NCI-H2029 treated with DMSO at 0.1 percent for 48 hours (cell line): ENCODE measurements around the gene EFCAB8.
"Not testable (repeated sequence)": the region's sequence is repeated elsewhere in the genome, so short reads cannot be mapped to it uniquely, and the experiment has no call there.

ENCODE experiments used
- DNase-seq: peaks from one replicate; lab custom pipeline; 2025; lab: John Stamatoyannopoulos, UW

The EFCAB8 gene

GRCh38 chr20:32972181-32973076, 113.7 kb downstream of the EFCAB8 start:
- no peak for DNase-seq

- no peak for DNase-seq
These were observed 114.5 kb downstream of the EFCAB8 start for GRCh38 chr20:32973077-32973717.

GRCh38 chr20:32974204-32975064, 115.7 kb downstream of the EFCAB8 start:
- DNase-seq, result not testable (repeated sequence)

GRCh38 chr20:32975121-32975520, 116.4 kb downstream of the EFCAB8 start:
- DNase-seq, result not testable (repeated sequence)

- no peak for DNase-seq
These were observed 117.3 kb downstream of the EFCAB8 start for GRCh38 chr20:32975698-32976674.

- no peak for DNase-seq
These were observed 118.0 kb downstream of the EFCAB8 start for GRCh38 chr20:32976746-32977145.

GRCh38 chr20:32977281-32978008, 118.7 kb downstream of the EFCAB8 start:
- DNase-seq, result no peak

GRCh38 chr20:32978009-32978335, 119.2 kb downstream of the EFCAB8 start:
- no peak for DNase-seq

- DNase-seq, result no peak
These were observed 120.7 kb downstream of the EFCAB8 start for GRCh38 chr20:32979201-32979998.

GRCh38 chr20:32980131-32980941, 121.6 kb downstream of the EFCAB8 start:
- DNase-seq, result no peak

- no peak for DNase-seq
These were observed 122.3 kb downstream of the EFCAB8 start for GRCh38 chr20:32980990-32981389.

- peak; percentile 60 for DNase-seq
These were observed 124.1 kb downstream of the EFCAB8 start for GRCh38 chr20:32982617-32983458.

- DNase-seq, result no peak
These were observed 124.9 kb downstream of the EFCAB8 start for GRCh38 chr20:32983459-32984112.

GRCh38 chr20:32984196-32984595, 125.5 kb downstream of the EFCAB8 start:
- DNase-seq, result no peak

GRCh38 chr20:32984631-32985354, 126.1 kb downstream of the EFCAB8 start:
- no peak for DNase-seq

- no peak for DNase-seq
These were observed 126.9 kb downstream of the EFCAB8 start for GRCh38 chr20:32985596-32985995.
